GM13976 (cell line): Measurements from ENCODE around the gene CGB5.
"Not testable (repeated sequence)": the region's sequence is repeated elsewhere in the genome, so short reads cannot be mapped to it uniquely, and the experiment has no call there.

ENCODE experiments used
- DNase-seq: peaks from one replicate; pipeline ENCODE4 v3.0.0; 2012; ENCODE audit warnings: low spot score
- CTCF ChIP-seq: IDR thresholded peaks from 2 replicates; pipeline ENCODE4 v1.5.1; 2012; ENCODE audit warnings: borderline replicate concordance, mild to moderate bottlenecking; ENCODE audit not compliant: insufficient read depth; ENCODE audit errors: extremely low read depth, missing control alignments, control extremely low read depth
- in situ Hi-C: fragments of 300-500 bp; cut with MboI; formaldehyde crosslinking; loops from one replicate; pipeline ENCODE4 v1.12.0; 2022; ENCODE audit warnings: low sequenced_read_pairs, mixed read lengths, inconsistent platforms; ENCODE audit not compliant: unreplicated experiment

Gene CGB5

GRCh38 chr19:49022116-49022515 is 21.5 kb upstream of the CGB5 start:
- in situ Hi-C loops: no loop called here
- DNase-seq: no peak
- no peak for TF ChIP-seq CTCF

- DNase-seq, in situ Hi-C loops: not testable (repeated sequence)
Measured at GRCh38 chr19:49024233-49024632, 19.4 kb upstream of the CGB5 start, which contains the start of gene CGB3. Gene CGB3, minus strand, starts transcription at chr19:49024333. Its CDS starts 362 bp downstream, at chr19:49023971.

DNA sequence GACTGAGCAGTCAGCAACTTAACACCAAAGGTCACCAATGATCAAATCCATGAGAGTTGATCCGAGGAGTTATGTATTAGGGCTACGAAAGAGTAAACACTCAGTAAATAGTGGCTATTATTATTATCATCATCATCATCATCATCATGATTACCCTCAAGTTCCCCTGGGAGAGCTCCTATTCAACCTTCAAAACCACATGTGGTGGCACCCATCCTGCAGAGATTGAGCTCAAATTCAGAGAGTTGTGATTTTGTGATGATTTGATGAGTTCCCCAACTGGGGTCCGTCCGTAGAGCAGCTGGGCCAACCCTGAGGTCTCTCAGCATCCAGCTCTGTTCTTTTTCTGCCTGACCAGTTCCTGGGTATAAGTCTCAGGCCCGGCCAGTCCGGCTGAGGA is 18.6 kb upstream of the CGB5 start:
- DNase-seq, in situ Hi-C loops: not testable (repeated sequence)

- DNase-seq, in situ Hi-C loops: not testable (repeated sequence)
Measured at GRCh38 chr19:49025599-49025998, 18.0 kb upstream of the CGB5 start.

GRCh38 chr19:49028686-49029085 is 15.0 kb upstream of the CGB5 start:
- DNase-seq, in situ Hi-C loops: not testable (repeated sequence)

DNA sequence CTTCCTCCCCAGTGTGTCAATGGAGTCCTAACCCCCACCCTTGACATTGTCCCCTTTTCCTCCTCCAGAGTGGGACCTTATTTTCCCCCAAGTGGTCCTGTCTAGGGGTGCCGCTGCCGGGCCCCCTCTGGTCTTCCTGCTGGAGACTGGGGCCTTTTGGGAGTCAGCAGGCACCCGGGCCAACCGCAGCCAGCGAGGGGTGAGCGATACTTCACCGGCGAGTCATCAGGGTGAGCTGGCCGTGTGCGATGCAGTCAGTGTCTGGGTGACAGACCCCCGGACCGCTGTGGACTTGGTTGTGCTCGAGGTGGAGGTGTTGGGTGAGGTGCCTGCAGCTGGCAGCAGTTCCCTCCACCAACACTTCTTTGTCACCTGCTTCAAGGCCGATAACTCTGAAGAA is 13.9 kb upstream of the CGB5 start:
- in situ Hi-C loops, DNase-seq: not testable (repeated sequence)

DNA sequence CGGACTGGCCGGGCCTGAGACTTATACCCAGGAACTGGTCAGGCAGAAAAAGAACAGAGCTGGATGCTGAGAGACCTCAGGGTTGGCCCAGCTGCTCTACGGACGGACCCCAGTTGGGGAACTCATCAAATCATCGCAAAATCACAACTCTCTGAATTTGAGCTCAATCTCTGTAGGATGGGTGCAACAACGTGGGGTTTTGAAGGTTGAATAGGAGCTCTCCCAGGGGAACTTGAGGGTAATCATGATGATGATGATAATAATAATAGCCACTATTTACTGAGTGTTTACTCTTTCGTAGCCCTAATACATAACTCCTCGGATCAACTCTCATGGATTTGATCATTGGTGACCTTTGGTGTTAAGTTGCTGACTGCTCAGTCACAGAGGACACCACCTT is 13.3 kb upstream of the CGB5 start:
- DNase-seq, in situ Hi-C loops: not testable (repeated sequence)

- peak; percentile 10 for TF ChIP-seq CTCF
- peak; percentile 78 for DNase-seq
- in situ Hi-C loops: not testable (repeated sequence)
Measured at GRCh38 chr19:49031642-49032301, 11.9 kb upstream of the CGB5 start, which contains the start of gene CGB2. Gene CGB2, plus strand, starts transcription at chr19:49031890. Its CDS starts 206 bp downstream, at chr19:49032096.

- peak; percentile 24 for TF ChIP-seq CTCF
- in situ Hi-C loops: not testable (repeated sequence)
- peak; percentile 38 for DNase-seq
Measured at GRCh38 chr19:49036815-49037214, 6.8 kb upstream of the CGB5 start, which contains the start of gene CGB1. Gene CGB1, minus strand, starts transcription at chr19:49036895. Its CDS starts 184 bp downstream, at chr19:49036711.

DNA sequence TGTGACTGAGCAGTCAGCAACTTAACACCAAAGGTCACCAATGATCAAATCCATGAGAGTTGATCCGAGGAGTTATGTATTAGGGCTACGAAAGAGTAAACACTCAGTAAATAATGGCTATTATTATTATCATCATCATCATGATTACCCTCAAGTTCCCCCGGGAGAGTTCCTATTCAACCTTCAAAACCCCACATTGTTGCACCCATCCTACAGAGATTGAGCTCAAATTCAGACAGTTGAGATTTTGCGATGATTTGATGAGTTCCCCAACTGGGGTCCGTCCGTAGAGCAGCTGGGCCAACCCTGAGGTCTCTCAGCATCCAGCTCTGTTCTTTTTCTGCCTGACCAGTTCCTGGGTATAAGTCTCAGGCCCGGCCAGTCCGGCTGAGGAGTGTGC is 5.5 kb upstream of the CGB5 start:
- DNase-seq, in situ Hi-C loops: not testable (repeated sequence)

DNA sequence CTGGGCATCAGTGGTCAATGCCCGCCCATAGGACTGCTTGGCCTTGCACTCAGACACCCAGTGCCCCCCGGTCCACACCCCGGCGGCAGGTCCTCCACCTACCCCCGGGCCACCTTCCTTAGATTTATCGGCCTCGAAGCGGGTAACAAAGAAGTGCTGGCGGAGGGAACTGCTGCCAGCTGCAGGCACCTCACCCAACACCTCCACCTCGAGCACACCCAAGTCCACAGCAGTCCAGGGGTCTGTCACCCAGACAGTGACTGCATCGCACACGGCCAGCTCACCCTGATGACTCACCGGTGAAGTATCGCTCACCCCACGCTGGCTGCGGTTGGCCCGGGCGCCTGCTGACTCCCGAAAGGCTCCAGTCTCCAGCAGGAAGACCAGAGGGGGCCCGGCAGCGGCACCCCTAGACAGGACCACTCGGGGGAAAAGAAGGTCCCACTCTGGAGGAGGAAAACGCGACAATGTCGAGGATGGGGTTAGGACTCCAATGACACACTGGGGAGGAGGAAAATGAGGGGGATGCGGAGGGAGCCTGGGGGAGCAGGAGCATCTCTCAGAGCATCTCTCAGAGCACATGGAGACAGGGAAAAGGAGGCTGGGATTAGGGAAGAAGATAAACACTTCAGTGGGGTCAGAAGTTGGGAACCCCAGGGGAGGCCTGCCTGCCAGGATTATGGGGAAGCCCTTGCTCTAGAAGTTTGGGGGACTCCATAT is 4.9 kb upstream of the CGB5 start:
- in situ Hi-C loops: not testable (repeated sequence)

DNA sequence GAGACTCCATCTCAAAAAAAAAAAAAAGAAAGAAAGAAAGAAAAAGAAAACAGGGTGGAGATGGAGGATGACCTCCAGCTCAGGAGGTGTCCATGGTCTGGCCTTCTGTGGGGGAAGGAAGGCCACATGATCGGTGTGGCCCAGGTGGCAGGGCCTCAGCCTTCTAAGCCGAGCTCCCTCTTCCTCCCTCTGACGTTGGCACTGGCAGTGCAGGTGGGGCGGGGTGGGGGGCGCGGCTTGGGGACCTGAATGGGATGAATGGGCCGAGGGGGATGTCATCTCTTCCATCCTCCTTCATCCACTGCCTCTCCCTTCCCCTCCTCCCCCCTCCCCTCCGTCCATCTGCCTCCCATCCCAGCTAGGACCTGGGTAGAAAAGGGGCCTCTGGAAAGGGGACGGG is 3.9 kb upstream of the CGB5 start:
- DNase-seq: not testable (repeated sequence)

More for the DNA sequence above, 4.9 kb upstream of the CGB5 start:
- not testable (repeated sequence) for DNase-seq

More for the DNA sequence above, 3.9 kb upstream of the CGB5 start:
- in situ Hi-C loops: not testable (repeated sequence)
